ENCODE data around the gene DCN.

DCN gene

GRCh38 chr12:91215940-91216454 lies 33.4 kb upstream of the DCN start:
- H3K4me1 ChIP-seq (ENCODE audit: insufficient read depth, low read length, poor library complexity, severe bottlenecking), result no peaks in the 10 kb centered on the region
- TF ChIP-seq EZH2phosphoT487 (IDR thresholded peaks at IDR 0.05; ENCODE audit: borderline replicate concordance) (no peak), CTCF (conservative IDR thresholded peaks at IDR 0.05; ENCODE audit: low read length) (no peak)
- no peak overlapping the region for H3K9ac ChIP-seq (ENCODE audit: low read depth, low read length, poor library complexity, severe bottlenecking)
- H3K79me2 ChIP-seq (ENCODE audit: insufficient read depth, low read length), result no peaks in the 10 kb centered on the region
- no peaks in the 10 kb centered on the region for H4K20me1 ChIP-seq (ENCODE audit: insufficient read depth, low read length, poor library complexity, severe bottlenecking)
- no peaks in the 10 kb centered on the region for H3K9me3 ChIP-seq (ENCODE audit: insufficient read depth, low read depth, low read length)
- H3K36me3 ChIP-seq (ENCODE audit: insufficient read depth, low read length), result no peaks in the 10 kb centered on the region
- no peaks in the 10 kb centered on the region for H3K27me3 ChIP-seq (ENCODE audit: insufficient read depth, low read length, poor library complexity, severe bottlenecking)
- no peak overlapping the region for H3K4me2 ChIP-seq (ENCODE audit: low read depth, low read length, poor library complexity, severe bottlenecking)
- H3K4me3 ChIP-seq (ENCODE audit: low read length, poor library complexity, severe bottlenecking), result no peak overlapping the region
- H2AFZ ChIP-seq (ENCODE audit: low read length), result no peak overlapping the region
- H3F3A ChIP-seq (ENCODE audit: low read depth), result no peaks in the 10 kb centered on the region
- H3K9me2 ChIP-seq (replicated peaks; ENCODE audit: low read depth, low read length), result no peaks in the 10 kb centered on the region

- Histone ChIP-seq H3K9me2 (replicated peaks; ENCODE audit: low read depth, low read length) (no peaks in the 10 kb centered on the region), H3K27me3 (ENCODE audit: insufficient read depth, low read length, poor library complexity, severe bottlenecking) (no peaks in the 10 kb centered on the region), H3K4me3 (ENCODE audit: low read length, poor library complexity, severe bottlenecking) (no peak overlapping the region), H3K4me1 (ENCODE audit: insufficient read depth, low read length, poor library complexity, severe bottlenecking) (no peaks in the 10 kb centered on the region), H3K9ac (ENCODE audit: low read depth, low read length, poor library complexity, severe bottlenecking) (no peak overlapping the region), H4K20me1 (ENCODE audit: insufficient read depth, low read length, poor library complexity, severe bottlenecking) (no peaks in the 10 kb centered on the region), H3F3A (ENCODE audit: low read depth) (no peaks in the 10 kb centered on the region), H3K4me2 (ENCODE audit: low read depth, low read length, poor library complexity, severe bottlenecking) (no peak overlapping the region), H2AFZ (ENCODE audit: low read length) (no peak overlapping the region), H3K9me3 (ENCODE audit: insufficient read depth, low read depth, low read length) (no peaks in the 10 kb centered on the region), H3K79me2 (ENCODE audit: insufficient read depth, low read length) (no peaks in the 10 kb centered on the region), H3K36me3 (ENCODE audit: insufficient read depth, low read length) (no peaks in the 10 kb centered on the region)
- TF ChIP-seq EZH2phosphoT487 (IDR thresholded peaks at IDR 0.05; ENCODE audit: borderline replicate concordance) (no peak), CTCF (conservative IDR thresholded peaks at IDR 0.05; ENCODE audit: low read length) (no peak)
Observed at GRCh38 chr12:91211866-91212265, 29.2 kb upstream of the DCN start.

GRCh38 chr12:91210618-91211017 lies 28.0 kb upstream of the DCN start:
- Histone ChIP-seq H3K4me2 (ENCODE audit: low read depth, low read length, poor library complexity, severe bottlenecking) (no peak overlapping the region), H3K4me3 (ENCODE audit: low read length, poor library complexity, severe bottlenecking) (no peak overlapping the region), H3K9me3 (ENCODE audit: insufficient read depth, low read depth, low read length) (no peaks in the 10 kb centered on the region), H3K79me2 (ENCODE audit: insufficient read depth, low read length) (no peaks in the 10 kb centered on the region), H3F3A (ENCODE audit: low read depth) (no peaks in the 10 kb centered on the region), H3K9ac (ENCODE audit: low read depth, low read length, poor library complexity, severe bottlenecking) (no peak overlapping the region), H3K27me3 (ENCODE audit: insufficient read depth, low read length, poor library complexity, severe bottlenecking) (no peaks in the 10 kb centered on the region), H3K36me3 (ENCODE audit: insufficient read depth, low read length) (no peaks in the 10 kb centered on the region), H2AFZ (ENCODE audit: low read length) (no peak overlapping the region), H3K9me2 (replicated peaks; ENCODE audit: low read depth, low read length) (no peaks in the 10 kb centered on the region), H3K4me1 (ENCODE audit: insufficient read depth, low read length, poor library complexity, severe bottlenecking) (no peaks in the 10 kb centered on the region), H4K20me1 (ENCODE audit: insufficient read depth, low read length, poor library complexity, severe bottlenecking) (no peaks in the 10 kb centered on the region)
- TF ChIP-seq CTCF (conservative IDR thresholded peaks at IDR 0.05; ENCODE audit: low read length) (no peak), EZH2phosphoT487 (IDR thresholded peaks at IDR 0.05; ENCODE audit: borderline replicate concordance) (no peak)

Data from Loucy (cell line).